OCI-LY3 (cell line): ENCODE data around the gene NEMP1.

ENCODE experiments used
- H2AFZ ChIP-seq: fragments of 200-600, 300-600 bp; shearing (Covaris generic); 2 replicates; pipeline ENCODE4 v1.6.0; 2014; ENCODE audit warnings: antibody characterized with exemption, low read depth, low read length
- H3K27ac ChIP-seq: fragments of 200-600, 300-600 bp; sonication (generic); 2 replicates; pipeline ENCODE4 v1.5.1; 2014; ENCODE audit warnings: mild to moderate bottlenecking, low read length, moderate library complexity, mixed read lengths
- H3K27me3 ChIP-seq: fragments of 200-600, 300-600 bp; sonication (generic); 2 replicates; pipeline ENCODE4 v1.6.1; 2014; ENCODE audit warnings: low read depth, low read length, mixed read lengths
- H3K36me3 ChIP-seq: fragments of 200-600, 300-600 bp; sonication (generic); replicated peaks from 2 replicates; pipeline ENCODE3; 2014; ENCODE audit warnings: low read depth, low read length, mixed read lengths
- H3K4me1 ChIP-seq: fragments of 300-600, 200-600 bp; sonication (generic); 2 replicates; pipeline ENCODE4 v1.6.1; 2014; ENCODE audit warnings: low read length, mixed read lengths
- H3K4me2 ChIP-seq: fragments of 200-600, 300-600 bp; sonication (generic); 2 replicates; pipeline ENCODE4 v1.6.1; 2014; ENCODE audit warnings: low read length, mixed read lengths
- H3K4me3 ChIP-seq: fragments of 300-600, 200-600 bp; sonication (generic); 2 replicates; pipeline ENCODE4 v1.5.1; 2014; ENCODE audit warnings: antibody characterized with exemption, mild to moderate bottlenecking, low read length, moderate library complexity
- H3K79me2 ChIP-seq: fragments of 300-600, 200-600 bp; shearing (Covaris generic); 2 replicates; pipeline ENCODE4 v1.6.1; 2014; ENCODE audit warnings: mild to moderate bottlenecking, low read length, mixed read lengths
- H3K9ac ChIP-seq: fragments of 300-600, 200-600 bp; shearing (Covaris generic); 2 replicates; pipeline ENCODE4 v1.6.0; 2014; ENCODE audit warnings: mild to moderate bottlenecking, low read length, moderate library complexity
- H3K9me3 ChIP-seq: fragments of 200-600, 300-600 bp; shearing (Covaris generic); 2 replicates; pipeline ENCODE4 v1.6.1; 2014; ENCODE audit warnings: low read length, mixed read lengths; ENCODE audit not compliant: insufficient read depth
- H4K20me1 ChIP-seq: fragments of 200-600, 300-600 bp; sonication (generic); 2 replicates; pipeline ENCODE4 v1.6.1; 2016; ENCODE audit warnings: low read length, mixed read lengths; ENCODE audit not compliant: insufficient read depth
- EZH2phosphoT487 ChIP-seq: fragments of 200-600 bp; shearing (Covaris generic); IDR thresholded peaks from 2 replicates; pipeline ENCODE4 v1.6.1; 2018; ENCODE audit warnings: antibody characterized with exemption, mixed run types, low read depth
- TF ChIP-seq, protein P1 (sequence below): fragments of 200-600, 300-600 bp; sonication (generic); IDR thresholded peaks from 2 replicates; pipeline ENCODE4 v1.5.1; 2014; ENCODE audit warnings: antibody characterized with exemption, low read length, low read depth

NEMP1 gene

DNA sequence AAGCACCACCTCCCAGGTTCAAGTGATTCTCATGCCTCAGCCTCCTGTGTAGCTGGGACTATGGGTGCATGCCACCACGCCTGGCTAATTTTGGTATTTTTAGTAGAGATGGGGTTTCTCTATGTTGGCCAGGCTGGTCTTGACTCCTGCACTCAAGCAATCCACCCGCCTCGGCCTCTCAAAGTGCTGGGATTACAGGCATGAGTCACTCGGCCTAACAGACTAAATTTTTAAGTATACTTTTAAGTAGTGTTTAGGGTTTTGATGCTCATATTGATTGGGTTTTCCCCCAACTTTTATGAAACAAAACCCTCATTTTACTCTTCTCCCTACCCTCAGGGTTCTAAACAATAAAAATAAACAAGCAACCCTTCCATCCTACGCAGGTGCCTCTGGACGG lies 34.1 kb downstream of the NEMP1 start:
- no peak for TF ChIP-seq EZH2phosphoT487
- TF ChIP-seq, protein P1, sequence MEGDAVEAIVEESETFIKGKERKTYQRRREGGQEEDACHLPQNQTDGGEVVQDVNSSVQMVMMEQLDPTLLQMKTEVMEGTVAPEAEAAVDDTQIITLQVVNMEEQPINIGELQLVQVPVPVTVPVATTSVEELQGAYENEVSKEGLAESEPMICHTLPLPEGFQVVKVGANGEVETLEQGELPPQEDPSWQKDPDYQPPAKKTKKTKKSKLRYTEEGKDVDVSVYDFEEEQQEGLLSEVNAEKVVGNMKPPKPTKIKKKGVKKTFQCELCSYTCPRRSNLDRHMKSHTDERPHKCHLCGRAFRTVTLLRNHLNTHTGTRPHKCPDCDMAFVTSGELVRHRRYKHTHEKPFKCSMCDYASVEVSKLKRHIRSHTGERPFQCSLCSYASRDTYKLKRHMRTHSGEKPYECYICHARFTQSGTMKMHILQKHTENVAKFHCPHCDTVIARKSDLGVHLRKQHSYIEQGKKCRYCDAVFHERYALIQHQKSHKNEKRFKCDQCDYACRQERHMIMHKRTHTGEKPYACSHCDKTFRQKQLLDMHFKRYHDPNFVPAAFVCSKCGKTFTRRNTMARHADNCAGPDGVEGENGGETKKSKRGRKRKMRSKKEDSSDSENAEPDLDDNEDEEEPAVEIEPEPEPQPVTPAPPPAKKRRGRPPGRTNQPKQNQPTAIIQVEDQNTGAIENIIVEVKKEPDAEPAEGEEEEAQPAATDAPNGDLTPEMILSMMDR = no peak
- no peak overlapping the region for H3K27ac ChIP-seq
- H3K79me2 ChIP-seq = no peaks in the 10 kb centered on the region

DNA sequence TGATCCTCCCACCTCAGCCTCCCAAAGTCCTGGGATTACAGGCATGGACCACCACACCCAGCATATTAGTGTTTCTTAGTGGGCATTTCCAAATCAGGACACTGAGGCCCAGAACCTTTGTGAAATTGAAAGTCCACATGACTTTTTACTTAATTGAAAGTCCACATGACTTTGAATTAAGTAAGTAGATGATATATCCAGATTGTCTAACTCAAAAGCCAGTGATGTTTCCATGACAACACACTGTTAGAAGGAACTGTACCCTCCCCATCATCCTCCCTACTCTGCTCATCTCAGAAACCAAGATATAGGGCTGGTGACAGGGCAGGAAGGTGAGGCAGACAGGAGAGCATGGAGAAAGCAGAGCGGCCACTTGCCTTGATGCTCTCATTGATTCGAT lies 35.9 kb downstream of the NEMP1 start:
- Histone ChIP-seq H3K27me3 (no peaks in the 10 kb centered on the region; the same call in 1 of the 2 replicates), H3K9me3 (no peaks in the 10 kb centered on the region), H3K79me2 (no peaks in the 10 kb centered on the region), H3K9ac (no peak overlapping the region), H2AFZ (no peak overlapping the region), H3K36me3 (no peaks in the 10 kb centered on the region), H4K20me1 (no peaks in the 10 kb centered on the region), H3K4me1 (peaks cover 13% of the 10 kb centered on the region), H3K4me3 (no peak overlapping the region), H3K4me2 (no peak overlapping the region), H3K27ac (no peak overlapping the region)
- no peak for TF ChIP-seq EZH2phosphoT487
- TF ChIP-seq, protein P1 = no peak

More for the DNA sequence above, 34.1 kb downstream of the NEMP1 start:
- H3K4me2 ChIP-seq = no peak overlapping the region
- no peak overlapping the region for H3K4me3 ChIP-seq
- H3K27me3 ChIP-seq = no peaks in the 10 kb centered on the region; the same call in 1 of the 2 replicates
- H3K9ac ChIP-seq = no peak overlapping the region
- no peaks in the 10 kb centered on the region for H3K9me3 ChIP-seq
- no peak overlapping the region for H2AFZ ChIP-seq
- no peaks in the 10 kb centered on the region for H4K20me1 ChIP-seq
- H3K4me1 ChIP-seq = peaks cover 18% of the 10 kb centered on the region
- no peaks in the 10 kb centered on the region for H3K36me3 ChIP-seq

DNA sequence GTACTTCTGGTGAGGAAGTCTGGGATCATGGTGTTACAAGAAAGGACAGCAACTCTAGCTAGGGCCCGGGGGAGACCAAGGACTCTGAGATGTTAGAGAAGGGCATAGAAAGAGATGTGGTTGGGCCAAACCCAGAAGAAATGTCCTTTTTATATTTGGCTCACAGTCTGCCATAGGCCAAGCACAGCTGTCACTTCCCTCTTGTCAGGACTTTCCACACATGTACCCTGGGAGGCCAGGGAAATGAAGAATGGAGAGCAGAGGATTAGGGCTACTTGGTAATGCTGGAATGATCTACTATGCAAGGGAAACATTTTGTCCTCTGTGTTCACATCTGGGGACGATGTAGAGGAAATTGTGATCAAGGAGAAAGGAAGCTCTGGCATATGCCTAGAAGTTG lies 37.8 kb downstream of the NEMP1 start:
- Histone ChIP-seq H3K4me1 (no peaks in the 10 kb centered on the region), H3K79me2 (no peaks in the 10 kb centered on the region), H3K9ac (no peak overlapping the region), H2AFZ (no peak overlapping the region), H3K36me3 (no peaks in the 10 kb centered on the region), H3K4me3 (no peak overlapping the region), H3K27me3 (no peaks in the 10 kb centered on the region; the same call in 1 of the 2 replicates), H3K4me2 (no peak overlapping the region), H4K20me1 (no peaks in the 10 kb centered on the region), H3K27ac (no peak overlapping the region), H3K9me3 (no peaks in the 10 kb centered on the region)
- no peak for TF ChIP-seq EZH2phosphoT487

DNA sequence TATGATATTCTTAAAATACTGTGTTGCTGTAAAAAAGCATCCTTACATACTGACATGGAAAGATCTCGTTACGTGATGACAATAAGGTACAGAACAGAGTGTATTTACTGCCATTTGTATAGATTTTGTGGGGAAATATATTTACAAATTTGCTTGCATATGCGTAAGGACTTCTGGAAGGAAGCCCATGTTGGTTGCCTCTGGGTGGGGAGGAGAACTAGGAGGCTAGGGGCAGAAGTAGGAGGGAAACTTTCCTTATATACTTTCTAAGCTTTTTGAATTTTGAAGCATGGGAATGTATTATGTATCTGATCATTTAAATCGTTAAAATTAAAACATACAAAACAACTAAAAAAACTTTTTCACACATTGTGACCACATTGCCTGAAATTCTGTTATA lies 38.4 kb downstream of the NEMP1 start:
- H4K20me1 ChIP-seq = no peaks in the 10 kb centered on the region
- no peak overlapping the region for H3K4me2 ChIP-seq
- no peak overlapping the region for H3K4me3 ChIP-seq
- no peaks in the 10 kb centered on the region; the same call in 1 of the 2 replicates for H3K27me3 ChIP-seq
- no peaks in the 10 kb centered on the region for H3K79me2 ChIP-seq
- no peak for TF ChIP-seq EZH2phosphoT487
- TF ChIP-seq, protein P1 = no peak
- H2AFZ ChIP-seq = no peak overlapping the region
- no peak overlapping the region for H3K27ac ChIP-seq
- H3K9ac ChIP-seq = no peak overlapping the region
- no peaks in the 10 kb centered on the region for H3K9me3 ChIP-seq
- H3K4me1 ChIP-seq = no peaks in the 10 kb centered on the region
- no peaks in the 10 kb centered on the region for H3K36me3 ChIP-seq
